Activated CD4-positive, alpha-beta memory T cell treated with anti-CD3 and anti-CD28 coated beads for 36 hours (primary cell): ENCODE data around the gene IRAK3. TPM values are rescaled to one million over a fixed set of nuclear protein-coding genes. Genes with fewer than 3 reads are reported as not detected.
"Not testable (repeated sequence)": the region's sequence is repeated elsewhere in the genome, so short reads cannot be mapped to it uniquely, and the experiment has no call there.

Experiments
- CTCF ChIA-PET: fragments of 350-600 bp; sonication (Branson Sonifier 250); formaldehyde crosslinking; loops from one replicate; lab custom pipeline; 2021; ENCODE audit warnings: antibody characterized with exemption, inconsistent platforms; lab: Charles Lee
- POLR2A ChIA-PET: fragments of 350-600 bp; sonication (Branson Sonifier 250); formaldehyde crosslinking; loops from one replicate; lab custom pipeline; 2021; ENCODE audit warnings: antibody characterized with exemption; lab: Charles Lee
- DNase-seq: peaks from one replicate; pipeline ENCODE4 v3.0.0-alpha.2; 2020
- H3K27ac Mint-ChIP-seq: one replicate; pipeline ENCODE4 v1.8.0; 2021; ENCODE audit warnings: mixed read lengths
- H3K27me3 Mint-ChIP-seq: one replicate; pipeline ENCODE4 v1.8.0; 2021; ENCODE audit warnings: mixed read lengths
- H3K36me3 Mint-ChIP-seq: one replicate; pipeline ENCODE4 v1.8.0; 2021; ENCODE audit warnings: mixed read lengths
- H3K4me1 Mint-ChIP-seq: one replicate; pipeline ENCODE4 v1.8.0; 2021; ENCODE audit warnings: low read depth, mixed read lengths
- H3K4me3 Mint-ChIP-seq: one replicate; pipeline ENCODE4 v1.8.0; 2021; ENCODE audit warnings: mild to moderate bottlenecking, mixed read lengths
- H3K9me3 Mint-ChIP-seq: one replicate; pipeline ENCODE4 v1.8.0; 2021; ENCODE audit warnings: mixed read lengths
- intact Hi-C: fragments of 100-400 bp; cut with micrococcal nuclease; formaldehyde crosslinking; loops from one replicate; pipeline ENCODE4 v1.15.1; 2023
- total RNA-seq, 2 experiments: library from RNA; stranded (reverse); gene quantifications; one replicate each; pipeline ENCODE4 v1.2.3, GENCODE V29; 2021

The IRAK3 gene
- total RNA-seq, 2 experiments from 2014 or later, result 0.45 to 0.46 TPM

- ChIA-PET CTCF (no interaction called here), POLR2A (no interaction called here)
- H3K4me1 Mint-ChIP-seq, result peaks cover 5% of the 10 kb centered on the region
- H3K36me3 Mint-ChIP-seq, result no peaks in the 10 kb centered on the region
- no peak for DNase-seq
- no peaks in the 10 kb centered on the region for H3K9me3 Mint-ChIP-seq
- H3K27me3 Mint-ChIP-seq, result peaks cover 21% of the 10 kb centered on the region
- H3K4me3 Mint-ChIP-seq, result no peak overlapping the region
- intact Hi-C loops, result no loop called here
- H3K27ac Mint-ChIP-seq, result no peak overlapping the region
Measured at GRCh38 chr12:66232263-66232662, 43.2 kb downstream of the IRAK3 start.

- H3K4me1 Mint-ChIP-seq, H3K27ac Mint-ChIP-seq, H3K36me3 Mint-ChIP-seq, H3K9me3 Mint-ChIP-seq, intact Hi-C loops: not testable (repeated sequence)
- Mint-ChIP-seq H3K4me3 (peak overlapping the region; percentile 9), H3K27me3 (peaks cover 27% of the 10 kb centered on the region)
- CTCF ChIA-PET, result interaction anchor here (0.6 to 1.0 kb wide), 2 partner anchors 45 to 85 kb away, joined by 3 to 4 read pairs; partner anchors contain the start of gene IRAK3
- DNase-seq, result peak; percentile 52
- POLR2A ChIA-PET, result interaction anchor here (1.6 kb wide), 1 partner anchor 38 kb away, joined by 3 read pairs; no protein-coding TSS in a partner anchor
Measured at GRCh38 chr12:66234037-66234693, 45.2 kb downstream of the IRAK3 start.

- not testable (repeated sequence) for H3K9me3 Mint-ChIP-seq, H3K36me3 Mint-ChIP-seq, H3K4me1 Mint-ChIP-seq, H3K27ac Mint-ChIP-seq
- intact Hi-C loops, result loop anchor here (1.0 kb wide), 1 partner anchor 66 kb away; the partner anchor contains the start of gene TMBIM4
- peak overlapping the region; percentile 53 for H3K4me3 Mint-ChIP-seq
- CTCF ChIA-PET, result interaction anchor here (0.6 to 1.5 kb wide), 6 partner anchors 11 to 173 kb away, joined by 3 to 5 read pairs (median 3); partner anchors contain the start of genes IRAK3 and TMBIM4
- peak; percentile 46 for DNase-seq
- peaks cover 31% of the 10 kb centered on the region for H3K27me3 Mint-ChIP-seq
- POLR2A ChIA-PET, result interaction anchor here (1.0 to 1.6 kb wide), 3 partner anchors 31 to 66 kb away, joined by 3 to 4 read pairs (median 3); partner anchors contain the start of gene TMBIM4
Measured at GRCh38 chr12:66234773-66235625, 46.0 kb downstream of the IRAK3 start.

- Mint-ChIP-seq H3K9me3 (no peaks in the 10 kb centered on the region), H3K27me3 (peaks cover 31% of the 10 kb centered on the region), H3K4me1 (peaks cover 5% of the 10 kb centered on the region), H3K4me3 (peak overlapping the region; percentile 45), H3K27ac (no peak overlapping the region), H3K36me3 (no peaks in the 10 kb centered on the region)
- CTCF ChIA-PET, result interaction anchor here (0.6 to 1.6 kb wide), 7 partner anchors 10 to 1496 kb away, joined by 3 to 5 read pairs (median 3); partner anchors contain the start of gene TMBIM4
- intact Hi-C loops, result loop anchor here (1.0 kb wide), 1 partner anchor 66 kb away; the partner anchor contains the start of gene TMBIM4
- no peak for DNase-seq
- POLR2A ChIA-PET, result interaction anchor here (1.0 to 1.6 kb wide), 3 partner anchors 30 to 66 kb away, joined by 3 to 4 read pairs (median 3); partner anchors contain the start of gene TMBIM4
Measured at GRCh38 chr12:66235626-66236281, 46.7 kb downstream of the IRAK3 start.

GRCh38 chr12:66236282-66236675 lies 47.3 kb downstream of the IRAK3 start:
- peak overlapping the region; percentile 39 for H3K4me3 Mint-ChIP-seq
- H3K27me3 Mint-ChIP-seq, result peaks cover 33% of the 10 kb centered on the region

GRCh38 chr12:66236969-66237368 lies 48.0 kb downstream of the IRAK3 start:
- no peak overlapping the region for H3K27ac Mint-ChIP-seq
- CTCF ChIA-PET, result interaction anchor here (1.6 kb wide), 1 partner anchor 172 kb away, joined by 4 read pairs; no protein-coding TSS in a partner anchor
- peaks cover 36% of the 10 kb centered on the region for H3K27me3 Mint-ChIP-seq
- intact Hi-C loops, result no loop called here
- no peaks in the 10 kb centered on the region for H3K36me3 Mint-ChIP-seq
- H3K4me1 Mint-ChIP-seq, result peaks cover 5% of the 10 kb centered on the region
- H3K9me3 Mint-ChIP-seq, result no peaks in the 10 kb centered on the region
- POLR2A ChIA-PET, result no interaction called here
- H3K4me3 Mint-ChIP-seq, result no peak overlapping the region
- DNase-seq, result no peak

More at GRCh38 chr12:66236282-66236675, 47.3 kb downstream of the IRAK3 start:
- H3K4me1 Mint-ChIP-seq, H3K36me3 Mint-ChIP-seq, H3K9me3 Mint-ChIP-seq, DNase-seq, intact Hi-C loops, H3K27ac Mint-ChIP-seq: not testable (repeated sequence)
- ChIA-PET POLR2A (interaction anchor here (1.0 to 1.4 kb wide), 2 partner anchors 30 to 67 kb away, joined by 3 to 4 read pairs; partner anchors contain the start of gene TMBIM4), CTCF (interaction anchor here (0.7 to 1.6 kb wide), 3 partner anchors 34 to 1497 kb away, joined by 3 to 4 read pairs (median 4); no protein-coding TSS in a partner anchor)

- H3K4me1 Mint-ChIP-seq, result peaks cover 5% of the 10 kb centered on the region
- H3K27ac Mint-ChIP-seq, result no peak overlapping the region
- ChIA-PET CTCF (interaction anchor here (0.6 kb wide), 1 partner anchor 73 kb away, joined by 3 read pairs; no protein-coding TSS in a partner anchor), POLR2A (no interaction called here)
- H3K4me3 Mint-ChIP-seq, result no peak overlapping the region
- DNase-seq, result no peak
- intact Hi-C loops, result no loop called here
- H3K27me3 Mint-ChIP-seq, result peaks cover 39% of the 10 kb centered on the region
- no peaks in the 10 kb centered on the region for H3K9me3 Mint-ChIP-seq
- no peaks in the 10 kb centered on the region for H3K36me3 Mint-ChIP-seq
Measured at GRCh38 chr12:66237505-66238175, 48.6 kb downstream of the IRAK3 start.

GRCh38 chr12:66239295-66239694 lies 50.3 kb downstream of the IRAK3 start:
- H3K4me1 Mint-ChIP-seq, result peaks cover 3% of the 10 kb centered on the region
- CTCF ChIA-PET, result no interaction called here
- no peak overlapping the region for H3K4me3 Mint-ChIP-seq
- H3K27ac Mint-ChIP-seq, result no peak overlapping the region
- DNase-seq, result no peak
- H3K9me3 Mint-ChIP-seq, result no peaks in the 10 kb centered on the region
- no peaks in the 10 kb centered on the region for H3K36me3 Mint-ChIP-seq
- H3K27me3 Mint-ChIP-seq, result peaks cover 34% of the 10 kb centered on the region
- intact Hi-C loops, result no loop called here
- POLR2A ChIA-PET, result no interaction called here

GRCh38 chr12:66240096-66240820 lies 51.2 kb downstream of the IRAK3 start:
- POLR2A ChIA-PET, result no interaction called here
- intact Hi-C loops, result no loop called here
- H3K4me3 Mint-ChIP-seq, result no peak overlapping the region
- no peaks in the 10 kb centered on the region for H3K9me3 Mint-ChIP-seq
- no peak for DNase-seq
- peaks cover 2% of the 10 kb centered on the region for H3K4me1 Mint-ChIP-seq
- H3K27me3 Mint-ChIP-seq, result peaks cover 30% of the 10 kb centered on the region
- CTCF ChIA-PET, result no interaction called here
- H3K36me3 Mint-ChIP-seq, result no peaks in the 10 kb centered on the region
- H3K27ac Mint-ChIP-seq, result no peak overlapping the region
